H9 (cell line): Measurements from ENCODE around the gene CDK15. TPM values are rescaled to one million over a fixed set of nuclear protein-coding genes. Genes with fewer than 3 reads are reported as not detected.

Experiments
- DNase-seq: peaks from one replicate; pipeline ENCODE4 v3.0.0-alpha.2; 2017
- H2AFZ ChIP-seq: one replicate; pipeline ENCODE4 v1.6.1; 2013; ENCODE audit warnings: mild to moderate bottlenecking, low read length, control low read depth, moderate library complexity
- H2AK5ac ChIP-seq: 2 replicates; pipeline ENCODE4 v1.6.1; 2013; ENCODE audit warnings: low read length, control low read depth, mixed read lengths; ENCODE audit not compliant: insufficient read length
- H2BK120ac ChIP-seq: one replicate; pipeline ENCODE4 v1.6.1; 2013; ENCODE audit warnings: low read depth, mild to moderate bottlenecking, low read length, control low read depth, inconsistent platforms; ENCODE audit not compliant: poor library complexity, severe bottlenecking
- H2BK12ac ChIP-seq: 2 replicates; pipeline ENCODE4 v1.6.1; 2013; ENCODE audit warnings: low read length, control low read depth, mixed read lengths, low read depth; ENCODE audit not compliant: insufficient read length
- H2BK15ac ChIP-seq: 2 replicates; pipeline ENCODE4 v1.6.1; 2013; ENCODE audit warnings: low read depth, low read length, control low read depth
- H2BK20ac ChIP-seq: one replicate; pipeline ENCODE4 v1.6.1; 2013; ENCODE audit warnings: low read depth, mild to moderate bottlenecking, low read length, control low read depth, inconsistent platforms; ENCODE audit not compliant: poor library complexity, severe bottlenecking
- H2BK5ac ChIP-seq: 2 replicates; pipeline ENCODE4 v1.6.1; 2013; ENCODE audit warnings: low read length, control low read depth, mixed read lengths; ENCODE audit not compliant: insufficient read length
- H3K14ac ChIP-seq: 2 replicates; pipeline ENCODE4 v1.6.1; 2013; ENCODE audit warnings: low read length, control low read depth; ENCODE audit not compliant: insufficient read depth
- H3K18ac ChIP-seq: 2 replicates; pipeline ENCODE4 v1.6.1; 2013; ENCODE audit warnings: low read depth, mild to moderate bottlenecking, mixed read lengths, low read length, control low read depth; ENCODE audit not compliant: insufficient read length
- H3K23ac ChIP-seq: 2 replicates; pipeline ENCODE4 v1.6.1; 2013; ENCODE audit warnings: low read length, control low read depth, mixed read lengths, low read depth; ENCODE audit not compliant: insufficient read length
- H3K23me2 ChIP-seq: 2 replicates; pipeline ENCODE4 v1.6.1; 2013; ENCODE audit warnings: low read depth, mild to moderate bottlenecking, mixed read lengths, low read length, control low read depth; ENCODE audit not compliant: insufficient read length, poor library complexity, severe bottlenecking
- H3K27ac ChIP-seq: 2 replicates; pipeline ENCODE4 v1.5.1; 2013; ENCODE audit warnings: low read length, control low read depth, mixed read lengths, low read depth; ENCODE audit not compliant: insufficient read length
- H3K27me3 ChIP-seq: 2 replicates; pipeline ENCODE4 v1.6.1; 2013; ENCODE audit warnings: low read length, control low read depth, inconsistent platforms; ENCODE audit not compliant: insufficient read depth
- H3K4ac ChIP-seq: 2 replicates; pipeline ENCODE4 v1.6.1; 2013; ENCODE audit warnings: low read depth, mild to moderate bottlenecking, control low read depth, inconsistent platforms, low read length, moderate library complexity
- H3K4me1 ChIP-seq: 2 replicates; pipeline ENCODE4 v1.6.1; 2013; ENCODE audit warnings: low read length, control low read depth, inconsistent platforms; ENCODE audit not compliant: insufficient read depth
- H3K4me2 ChIP-seq: 2 replicates; pipeline ENCODE4 v1.6.1; 2013; ENCODE audit warnings: low read length, control low read depth, mixed read lengths; ENCODE audit not compliant: insufficient read length, insufficient read depth
- H3K56ac ChIP-seq: 2 replicates; pipeline ENCODE4 v1.6.1; 2013; ENCODE audit warnings: low read depth, mild to moderate bottlenecking, mixed read lengths, low read length, control low read depth; ENCODE audit not compliant: insufficient read length
- H3K79me1 ChIP-seq: 2 replicates; pipeline ENCODE4 v1.6.1; 2013; ENCODE audit warnings: low read depth, mild to moderate bottlenecking, moderate library complexity, low read length, control low read depth, inconsistent platforms; ENCODE audit not compliant: insufficient read depth, poor library complexity, severe bottlenecking
- H3K79me2 ChIP-seq: 2 replicates; pipeline ENCODE4 v1.6.1; 2013; ENCODE audit warnings: low read length, control low read depth, inconsistent platforms; ENCODE audit not compliant: insufficient read depth
- H3K9ac ChIP-seq: 2 replicates; pipeline ENCODE4 v1.6.1; 2013; ENCODE audit warnings: low read length, control low read depth, mixed read lengths; ENCODE audit not compliant: insufficient read length; ENCODE audit errors: extremely low read depth
- H3K9me3 ChIP-seq: one replicate; pipeline ENCODE4 v1.6.1; 2013; ENCODE audit warnings: low read depth, low read length, inconsistent platforms; ENCODE audit not compliant: control insufficient read depth
- H3T11ph ChIP-seq: one replicate; pipeline ENCODE4 v1.6.1; 2013; ENCODE audit warnings: mild to moderate bottlenecking, low read length, control low read depth, inconsistent platforms
- H4K20me1 ChIP-seq: one replicate; pipeline ENCODE4 v1.6.1; 2013; ENCODE audit not compliant: control insufficient read depth, insufficient read length, insufficient read depth
- H4K5ac ChIP-seq: 2 replicates; pipeline ENCODE4 v1.6.1; 2013; ENCODE audit warnings: low read depth, mild to moderate bottlenecking, mixed read lengths, low read length, control low read depth; ENCODE audit not compliant: insufficient read length
- H4K8ac ChIP-seq: replicated peaks from 2 replicates; pipeline ENCODE4 v1.6.1; 2013; ENCODE audit warnings: low read length, control low read depth, mixed read lengths, low read depth; ENCODE audit not compliant: insufficient read length
- H4K91ac ChIP-seq: 2 replicates; pipeline ENCODE4 v1.6.1; 2013; ENCODE audit warnings: low read depth, mild to moderate bottlenecking, moderate library complexity, mixed read lengths, low read length, control low read depth; ENCODE audit not compliant: insufficient read length
- H3K27ac Mint-ChIP-seq, 3 experiments: 2 replicates in 2 of 3; 3 replicates in 1 of 3; pipeline ENCODE4 v1.8.0; 2020 to 2021; ENCODE audit warnings: mixed read lengths in 3 of 3, mild to moderate bottlenecking in 1 of 3, moderate library complexity in 1 of 3
- H3K27me3 Mint-ChIP-seq: 2 replicates; pipeline ENCODE4 v1.8.0; 2021; ENCODE audit warnings: low read depth, mild to moderate bottlenecking, moderate library complexity, mixed read lengths
- H3K36me3 Mint-ChIP-seq, 3 experiments: 2 replicates in 2 of 3; 3 replicates in 1 of 3; pipeline ENCODE4 v1.8.0; 2020 to 2021; ENCODE audit warnings: low read depth in 3 of 3, mixed read lengths in 3 of 3; ENCODE audit not compliant: insufficient read depth in 1 of 3
- H3K4me1 Mint-ChIP-seq, 2 experiments: 2 replicates each; pipeline ENCODE4 v1.8.0; 2020; ENCODE audit warnings: mixed read lengths in 2 of 2
- H3K4me3 Mint-ChIP-seq, 2 experiments: 2 replicates in 1 of 2; 3 replicates in 1 of 2; pipeline ENCODE4 v1.8.0; 2020 to 2021; ENCODE audit warnings: mild to moderate bottlenecking in 2 of 2, mixed read lengths in 2 of 2, moderate library complexity in 1 of 2
- H3K9me3 Mint-ChIP-seq, 2 experiments: 2 replicates in 1 of 2; 3 replicates in 1 of 2; pipeline ENCODE4 v1.8.0; 2020; ENCODE audit warnings: mild to moderate bottlenecking in 2 of 2, mixed read lengths in 2 of 2, moderate library complexity in 1 of 2
- CTCF ChIP-seq: fragments of 200-600 bp; sonication (generic); conservative IDR thresholded peaks from 3 replicates; pipeline ENCODE4 v1.8.0; 2021; ENCODE audit warnings: antibody characterized with exemption, mild to moderate bottlenecking
- WGBS: extraction: QIAGEN DNeasy Blood & Tissue Kit; methylation state at CpG from one replicate; pipeline ENCODE4 v1.1.7; 2013; ENCODE audit warnings: missing lambda C conversion rate, low lambda C conversion rate, mixed read lengths; ENCODE audit not compliant: insufficient read length; ENCODE audit errors: extremely low coverage; 5-methylcytosine and 5-hydroxymethylcytosine counted together
- total RNA-seq: library from RNA; stranded (reverse); gene quantifications from 2 replicates; pipeline ENCODE4 v1.2.1, GENCODE V29; 2021

The CDK15 gene
- total RNA-seq, 1 experiment from 2014 or later, result not detected

DNA sequence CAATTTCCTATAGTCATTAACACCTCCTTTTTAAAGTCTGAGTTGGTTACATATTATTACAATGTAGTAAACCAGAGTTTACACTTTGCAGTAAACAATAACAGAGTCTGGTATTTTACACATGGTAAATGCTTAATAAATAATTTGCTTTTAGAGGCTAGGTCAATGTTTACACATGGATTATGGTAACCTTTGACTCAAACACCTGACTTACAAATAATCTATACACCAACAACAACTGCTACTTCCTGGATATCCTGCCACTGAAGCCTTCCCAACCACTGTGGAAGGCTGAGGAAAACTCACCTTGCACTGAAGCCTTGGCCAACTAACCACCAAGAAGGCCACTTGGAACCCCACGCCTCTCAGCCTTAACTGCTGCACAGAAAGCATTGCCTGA, 31.0 kb upstream of the CDK15 start:
- Histone ChIP-seq H4K5ac (no peak overlapping the region), H2BK120ac (no peak overlapping the region), H3K23ac (no peak overlapping the region), H3K79me1 (no peaks in the 10 kb centered on the region), H2BK5ac (no peak overlapping the region), H3K23me2 (peaks cover 6% of the 10 kb centered on the region), H4K8ac (no peak overlapping the region), H3K79me2 (peaks cover 17% of the 10 kb centered on the region; the same call in 1 of the 2 replicates), H3T11ph (no peak overlapping the region), H2AK5ac (no peak overlapping the region), H3K4me1 (peaks cover 6% of the 10 kb centered on the region; the same call in 1 of the 2 replicates), H2AFZ (no peak overlapping the region), H3K9me3 (no peaks in the 10 kb centered on the region), H3K14ac (no peak overlapping the region), H3K27me3 (no peaks in the 10 kb centered on the region), H3K18ac (no peak overlapping the region), H2BK20ac (no peak overlapping the region), H3K4ac (no peak overlapping the region), H3K9ac (no peak overlapping the region), H4K91ac (no peak overlapping the region), H3K56ac (no peak overlapping the region), H3K4me2 (no peak overlapping the region), H4K20me1 (no peaks in the 10 kb centered on the region), H2BK15ac (no peak overlapping the region), H2BK12ac (no peak overlapping the region), H3K27ac (no peak overlapping the region)
- Mint-ChIP-seq H3K9me3 (no peaks in the 10 kb centered on the region), H3K36me3 (no peaks in the 10 kb centered on the region; a peak in 1 of 7 replicates), H3K27me3 (no peaks in the 10 kb centered on the region), H3K4me1 (peaks cover 39 to 52% of the 10 kb centered on the region in 2 experiments), H3K4me3 (no peak overlapping the region), H3K27ac (peak overlapping the region in 2 of 3 experiments; percentile 56 to 91; a peak in 4 of 7 replicates)
- TF ChIP-seq CTCF, result no peak
- WGBS, result no CpG with 5 or more reads among the region's 1 CpG
- DNase-seq, result no peak
